H9 (cell line): ENCODE results near the gene MSH4. TPM values are rescaled to one million over a fixed set of nuclear protein-coding genes. Genes with fewer than 3 reads are reported as not detected.

Source experiments
- DNase-seq: peaks from one replicate; pipeline ENCODE4 v3.0.0-alpha.2; 2017
- H2AFZ ChIP-seq: one replicate; pipeline ENCODE4 v1.6.1; 2013; ENCODE audit warnings: mild to moderate bottlenecking, low read length, control low read depth, moderate library complexity
- H2AK5ac ChIP-seq: 2 replicates; pipeline ENCODE4 v1.6.1; 2013; ENCODE audit warnings: low read length, control low read depth, mixed read lengths; ENCODE audit not compliant: insufficient read length
- H2BK120ac ChIP-seq: one replicate; pipeline ENCODE4 v1.6.1; 2013; ENCODE audit warnings: low read depth, mild to moderate bottlenecking, low read length, control low read depth, inconsistent platforms; ENCODE audit not compliant: poor library complexity, severe bottlenecking
- H2BK12ac ChIP-seq: 2 replicates; pipeline ENCODE4 v1.6.1; 2013; ENCODE audit warnings: low read length, control low read depth, mixed read lengths, low read depth; ENCODE audit not compliant: insufficient read length
- H2BK15ac ChIP-seq: 2 replicates; pipeline ENCODE4 v1.6.1; 2013; ENCODE audit warnings: low read depth, low read length, control low read depth
- H2BK20ac ChIP-seq: one replicate; pipeline ENCODE4 v1.6.1; 2013; ENCODE audit warnings: low read depth, mild to moderate bottlenecking, low read length, control low read depth, inconsistent platforms; ENCODE audit not compliant: poor library complexity, severe bottlenecking
- H2BK5ac ChIP-seq: 2 replicates; pipeline ENCODE4 v1.6.1; 2013; ENCODE audit warnings: low read length, control low read depth, mixed read lengths; ENCODE audit not compliant: insufficient read length
- H3K14ac ChIP-seq: 2 replicates; pipeline ENCODE4 v1.6.1; 2013; ENCODE audit warnings: low read length, control low read depth; ENCODE audit not compliant: insufficient read depth
- H3K18ac ChIP-seq: 2 replicates; pipeline ENCODE4 v1.6.1; 2013; ENCODE audit warnings: low read depth, mild to moderate bottlenecking, mixed read lengths, low read length, control low read depth; ENCODE audit not compliant: insufficient read length
- H3K23ac ChIP-seq: 2 replicates; pipeline ENCODE4 v1.6.1; 2013; ENCODE audit warnings: low read length, control low read depth, mixed read lengths, low read depth; ENCODE audit not compliant: insufficient read length
- H3K23me2 ChIP-seq: 2 replicates; pipeline ENCODE4 v1.6.1; 2013; ENCODE audit warnings: low read depth, mild to moderate bottlenecking, mixed read lengths, low read length, control low read depth; ENCODE audit not compliant: insufficient read length, poor library complexity, severe bottlenecking
- H3K27ac ChIP-seq: 2 replicates; pipeline ENCODE4 v1.5.1; 2013; ENCODE audit warnings: low read length, control low read depth, mixed read lengths, low read depth; ENCODE audit not compliant: insufficient read length
- H3K27me3 ChIP-seq: 2 replicates; pipeline ENCODE4 v1.6.1; 2013; ENCODE audit warnings: low read length, control low read depth, inconsistent platforms; ENCODE audit not compliant: insufficient read depth
- H3K4ac ChIP-seq: 2 replicates; pipeline ENCODE4 v1.6.1; 2013; ENCODE audit warnings: low read depth, mild to moderate bottlenecking, control low read depth, inconsistent platforms, low read length, moderate library complexity
- H3K4me1 ChIP-seq: 2 replicates; pipeline ENCODE4 v1.6.1; 2013; ENCODE audit warnings: low read length, control low read depth, inconsistent platforms; ENCODE audit not compliant: insufficient read depth
- H3K4me2 ChIP-seq: 2 replicates; pipeline ENCODE4 v1.6.1; 2013; ENCODE audit warnings: low read length, control low read depth, mixed read lengths; ENCODE audit not compliant: insufficient read length, insufficient read depth
- H3K56ac ChIP-seq: 2 replicates; pipeline ENCODE4 v1.6.1; 2013; ENCODE audit warnings: low read depth, mild to moderate bottlenecking, mixed read lengths, low read length, control low read depth; ENCODE audit not compliant: insufficient read length
- H3K79me1 ChIP-seq: 2 replicates; pipeline ENCODE4 v1.6.1; 2013; ENCODE audit warnings: low read depth, mild to moderate bottlenecking, moderate library complexity, low read length, control low read depth, inconsistent platforms; ENCODE audit not compliant: insufficient read depth, poor library complexity, severe bottlenecking
- H3K79me2 ChIP-seq: 2 replicates; pipeline ENCODE4 v1.6.1; 2013; ENCODE audit warnings: low read length, control low read depth, inconsistent platforms; ENCODE audit not compliant: insufficient read depth
- H3K9ac ChIP-seq: 2 replicates; pipeline ENCODE4 v1.6.1; 2013; ENCODE audit warnings: low read length, control low read depth, mixed read lengths; ENCODE audit not compliant: insufficient read length; ENCODE audit errors: extremely low read depth
- H3K9me3 ChIP-seq: one replicate; pipeline ENCODE4 v1.6.1; 2013; ENCODE audit warnings: low read depth, low read length, inconsistent platforms; ENCODE audit not compliant: control insufficient read depth
- H3T11ph ChIP-seq: one replicate; pipeline ENCODE4 v1.6.1; 2013; ENCODE audit warnings: mild to moderate bottlenecking, low read length, control low read depth, inconsistent platforms
- H4K20me1 ChIP-seq: one replicate; pipeline ENCODE4 v1.6.1; 2013; ENCODE audit not compliant: control insufficient read depth, insufficient read length, insufficient read depth
- H4K5ac ChIP-seq: 2 replicates; pipeline ENCODE4 v1.6.1; 2013; ENCODE audit warnings: low read depth, mild to moderate bottlenecking, mixed read lengths, low read length, control low read depth; ENCODE audit not compliant: insufficient read length
- H4K8ac ChIP-seq: replicated peaks from 2 replicates; pipeline ENCODE4 v1.6.1; 2013; ENCODE audit warnings: low read length, control low read depth, mixed read lengths, low read depth; ENCODE audit not compliant: insufficient read length
- H4K91ac ChIP-seq: 2 replicates; pipeline ENCODE4 v1.6.1; 2013; ENCODE audit warnings: low read depth, mild to moderate bottlenecking, moderate library complexity, mixed read lengths, low read length, control low read depth; ENCODE audit not compliant: insufficient read length
- H3K27ac Mint-ChIP-seq, 3 experiments: 2 replicates in 2 of 3; 3 replicates in 1 of 3; pipeline ENCODE4 v1.8.0; 2020 to 2021; ENCODE audit warnings: mixed read lengths in 3 of 3, mild to moderate bottlenecking in 1 of 3, moderate library complexity in 1 of 3
- H3K27me3 Mint-ChIP-seq: 2 replicates; pipeline ENCODE4 v1.8.0; 2021; ENCODE audit warnings: low read depth, mild to moderate bottlenecking, moderate library complexity, mixed read lengths
- H3K36me3 Mint-ChIP-seq, 3 experiments: 2 replicates in 2 of 3; 3 replicates in 1 of 3; pipeline ENCODE4 v1.8.0; 2020 to 2021; ENCODE audit warnings: low read depth in 3 of 3, mixed read lengths in 3 of 3; ENCODE audit not compliant: insufficient read depth in 1 of 3
- H3K4me1 Mint-ChIP-seq, 2 experiments: 2 replicates each; pipeline ENCODE4 v1.8.0; 2020; ENCODE audit warnings: mixed read lengths in 2 of 2
- H3K4me3 Mint-ChIP-seq, 2 experiments: 2 replicates in 1 of 2; 3 replicates in 1 of 2; pipeline ENCODE4 v1.8.0; 2020 to 2021; ENCODE audit warnings: mild to moderate bottlenecking in 2 of 2, mixed read lengths in 2 of 2, moderate library complexity in 1 of 2
- H3K9me3 Mint-ChIP-seq, 2 experiments: 2 replicates in 1 of 2; 3 replicates in 1 of 2; pipeline ENCODE4 v1.8.0; 2020; ENCODE audit warnings: mild to moderate bottlenecking in 2 of 2, mixed read lengths in 2 of 2, moderate library complexity in 1 of 2
- WGBS: extraction: QIAGEN DNeasy Blood & Tissue Kit; methylation state at CpG from one replicate; pipeline ENCODE4 v1.1.7; 2013; ENCODE audit warnings: missing lambda C conversion rate, low lambda C conversion rate, mixed read lengths; ENCODE audit not compliant: insufficient read length; ENCODE audit errors: extremely low coverage; 5-methylcytosine and 5-hydroxymethylcytosine counted together
- total RNA-seq: library from RNA; stranded (reverse); gene quantifications from 2 replicates; pipeline ENCODE4 v1.2.1, GENCODE V29; 2021
- TF ChIP-seq, protein P1 (sequence below): fragments of 200-600 bp; sonication (generic); conservative IDR thresholded peaks from 3 replicates; pipeline ENCODE4 v1.8.0; 2021; ENCODE audit warnings: antibody characterized with exemption, mild to moderate bottlenecking

The MSH4 gene
- total RNA-seq, 1 experiment from 2014 or later, result 0.63 TPM

DNA sequence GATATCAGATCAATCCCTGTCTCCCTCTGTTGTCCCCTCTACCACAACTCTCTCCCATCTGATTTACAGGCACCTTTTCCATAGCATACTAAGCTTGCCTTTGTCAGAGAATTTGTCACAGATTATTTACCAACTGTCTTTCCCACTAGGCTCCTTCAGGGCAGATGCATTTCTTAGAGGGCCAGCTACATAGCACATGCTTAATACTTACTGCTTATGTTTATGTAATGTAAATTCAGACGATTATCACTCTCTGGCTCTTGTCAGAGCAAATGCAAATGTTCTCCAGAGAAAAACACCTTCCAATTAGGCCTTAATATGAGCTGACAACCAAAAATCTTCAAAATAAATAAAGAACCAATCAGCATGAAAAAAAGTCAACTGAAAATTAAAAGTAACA, 25.9 kb upstream of the MSH4 start:
- peak overlapping the region in 1 of 3 experiments; percentile 71; a peak in 2 of 7 replicates for H3K27ac Mint-ChIP-seq
- Histone ChIP-seq H2BK12ac (no peak overlapping the region), H4K8ac (no peak overlapping the region), H3K4ac (no peak overlapping the region), H3K9ac (no peak overlapping the region), H2BK120ac (no peak overlapping the region), H3K9me3 (no peaks in the 10 kb centered on the region), H4K91ac (no peak overlapping the region), H2BK20ac (no peak overlapping the region), H3K14ac (no peak overlapping the region), H3K27ac (no peak overlapping the region), H3K79me1 (no peaks in the 10 kb centered on the region), H3T11ph (no peak overlapping the region), H2BK5ac (no peak overlapping the region), H3K23me2 (no peaks in the 10 kb centered on the region), H3K4me1 (no peaks in the 10 kb centered on the region), H2AFZ (no peak overlapping the region), H3K27me3 (no peaks in the 10 kb centered on the region), H3K56ac (no peak overlapping the region), H4K20me1 (no peaks in the 10 kb centered on the region), H2BK15ac (no peak overlapping the region), H3K23ac (no peak overlapping the region), H3K79me2 (no peaks in the 10 kb centered on the region), H2AK5ac (no peak overlapping the region), H4K5ac (no peak overlapping the region), H3K18ac (no peak overlapping the region), H3K4me2 (no peak overlapping the region)
- H3K4me3 Mint-ChIP-seq, result no peak overlapping the region
- no CpG with 5 or more reads among the region's 1 CpG for WGBS
- peaks cover 16 to 18% of the 10 kb centered on the region in 2 experiments for H3K4me1 Mint-ChIP-seq
- H3K36me3 Mint-ChIP-seq, result peaks cover 0 to 4% (median 0%) of the 10 kb centered on the region in 3 experiments; a peak in 1 of 7 replicates
- H3K27me3 Mint-ChIP-seq, result no peaks in the 10 kb centered on the region
- TF ChIP-seq, protein P1, sequence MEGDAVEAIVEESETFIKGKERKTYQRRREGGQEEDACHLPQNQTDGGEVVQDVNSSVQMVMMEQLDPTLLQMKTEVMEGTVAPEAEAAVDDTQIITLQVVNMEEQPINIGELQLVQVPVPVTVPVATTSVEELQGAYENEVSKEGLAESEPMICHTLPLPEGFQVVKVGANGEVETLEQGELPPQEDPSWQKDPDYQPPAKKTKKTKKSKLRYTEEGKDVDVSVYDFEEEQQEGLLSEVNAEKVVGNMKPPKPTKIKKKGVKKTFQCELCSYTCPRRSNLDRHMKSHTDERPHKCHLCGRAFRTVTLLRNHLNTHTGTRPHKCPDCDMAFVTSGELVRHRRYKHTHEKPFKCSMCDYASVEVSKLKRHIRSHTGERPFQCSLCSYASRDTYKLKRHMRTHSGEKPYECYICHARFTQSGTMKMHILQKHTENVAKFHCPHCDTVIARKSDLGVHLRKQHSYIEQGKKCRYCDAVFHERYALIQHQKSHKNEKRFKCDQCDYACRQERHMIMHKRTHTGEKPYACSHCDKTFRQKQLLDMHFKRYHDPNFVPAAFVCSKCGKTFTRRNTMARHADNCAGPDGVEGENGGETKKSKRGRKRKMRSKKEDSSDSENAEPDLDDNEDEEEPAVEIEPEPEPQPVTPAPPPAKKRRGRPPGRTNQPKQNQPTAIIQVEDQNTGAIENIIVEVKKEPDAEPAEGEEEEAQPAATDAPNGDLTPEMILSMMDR, result no peak
- H3K9me3 Mint-ChIP-seq, result peaks cover 0 to 3% of the 10 kb centered on the region in 2 experiments; a peak in 1 of 5 replicates
- DNase-seq, result no peak
